KMS-11 (cell line): ENCODE measurements around the gene TRAF3IP1.

Experiments used
- H2AFZ ChIP-seq: fragments of 200-600 bp; sonication (generic); 2 replicates; pipeline ENCODE4 v1.6.1; 2016; ENCODE audit warnings: antibody characterized with exemption, mixed run types, low read depth
- H3K27ac ChIP-seq: fragments of 200-600 bp; sonication (generic); 2 replicates; pipeline ENCODE4 v1.6.1; 2016; ENCODE audit warnings: mild to moderate bottlenecking, mixed run types
- H3K27me3 ChIP-seq: fragments of 200-600 bp; sonication (generic); 2 replicates; pipeline ENCODE4 v1.6.1; 2017; ENCODE audit warnings: mild to moderate bottlenecking, low read depth, mixed run types, moderate library complexity; ENCODE audit not compliant: insufficient read depth
- H3K36me3 ChIP-seq: fragments of 200-600 bp; sonication (generic); 2 replicates; pipeline ENCODE4 v1.6.1; 2017; ENCODE audit warnings: mild to moderate bottlenecking, mixed run types; ENCODE audit not compliant: insufficient read depth
- H3K4me1 ChIP-seq: fragments of 200-600 bp; sonication (generic); 2 replicates; pipeline ENCODE4 v1.6.1; 2016; ENCODE audit warnings: mild to moderate bottlenecking, low read depth, mixed run types; ENCODE audit not compliant: poor library complexity, severe bottlenecking
- H3K4me2 ChIP-seq: fragments of 200-600 bp; sonication (generic); 2 replicates; pipeline ENCODE4 v1.7.0; 2016; ENCODE audit warnings: mild to moderate bottlenecking, mixed run types
- H3K4me3 ChIP-seq: fragments of 200-600 bp; sonication (generic); IDR thresholded peaks from 2 replicates; pipeline ENCODE4 v1.6.1; 2017; ENCODE audit warnings: low read depth, low read length, mixed read lengths; ENCODE audit not compliant: insufficient read depth
- H3K79me2 ChIP-seq: fragments of 200-600 bp; sonication (generic); 2 replicates; pipeline ENCODE4 v1.6.1; 2016; ENCODE audit warnings: low read depth, mixed run types; ENCODE audit not compliant: insufficient read depth
- H3K9ac ChIP-seq: fragments of 200-600 bp; sonication (generic); 2 replicates; pipeline ENCODE4 v1.6.1; 2016; ENCODE audit warnings: mild to moderate bottlenecking, mixed run types
- H4K20me1 ChIP-seq: fragments of 200-600 bp; sonication (generic); 2 replicates; pipeline ENCODE4 v1.6.1; 2016; ENCODE audit warnings: mild to moderate bottlenecking, mixed run types; ENCODE audit not compliant: insufficient read depth
- CTCF ChIP-seq: fragments of 200-600 bp; sonication (generic); conservative IDR thresholded peaks from 2 replicates; pipeline ENCODE4 v1.6.1; 2017; ENCODE audit warnings: low read depth, mild to moderate bottlenecking, antibody characterized with exemption, low read length, moderate library complexity, mixed read lengths

Gene TRAF3IP1

GRCh38 chr2:238361877-238362276 lies 41.6 kb downstream of the TRAF3IP1 start:
- Histone ChIP-seq H3K4me3 (no peak overlapping the region), H3K79me2 (no peaks in the 10 kb centered on the region), H3K4me2 (no peak overlapping the region), H3K9ac (no peak overlapping the region), H3K36me3 (no peaks in the 10 kb centered on the region), H2AFZ (no peak overlapping the region), H3K27me3 (no peaks in the 10 kb centered on the region), H3K4me1 (no peaks in the 10 kb centered on the region), H4K20me1 (no peaks in the 10 kb centered on the region), H3K27ac (no peak overlapping the region)
- TF ChIP-seq CTCF: no peak

- Histone ChIP-seq H3K79me2 (no peaks in the 10 kb centered on the region), H4K20me1 (no peaks in the 10 kb centered on the region), H3K9ac (no peak overlapping the region), H3K27ac (no peak overlapping the region), H3K4me3 (no peak overlapping the region), H3K27me3 (no peaks in the 10 kb centered on the region), H3K4me2 (no peak overlapping the region), H2AFZ (no peak overlapping the region), H3K36me3 (no peaks in the 10 kb centered on the region), H3K4me1 (no peaks in the 10 kb centered on the region)
- no peak for TF ChIP-seq CTCF
Observed at GRCh38 chr2:238362626-238363025, 42.3 kb downstream of the TRAF3IP1 start.

- no peaks in the 10 kb centered on the region for H4K20me1 ChIP-seq
- H3K9ac ChIP-seq: no peak overlapping the region
- H3K27ac ChIP-seq: no peak overlapping the region
- H3K4me1 ChIP-seq: no peaks in the 10 kb centered on the region
- H2AFZ ChIP-seq: no peak overlapping the region
- H3K27me3 ChIP-seq: no peaks in the 10 kb centered on the region
- no peaks in the 10 kb centered on the region for H3K79me2 ChIP-seq
- H3K36me3 ChIP-seq: no peaks in the 10 kb centered on the region
- TF ChIP-seq CTCF: no peak
- H3K4me2 ChIP-seq: no peak overlapping the region
- no peak overlapping the region for H3K4me3 ChIP-seq
Observed at GRCh38 chr2:238369591-238370040, 49.3 kb downstream of the TRAF3IP1 start.

- Histone ChIP-seq H3K4me3 (no peak overlapping the region), H2AFZ (no peak overlapping the region), H4K20me1 (no peaks in the 10 kb centered on the region), H3K4me2 (no peak overlapping the region), H3K79me2 (no peaks in the 10 kb centered on the region), H3K36me3 (no peaks in the 10 kb centered on the region), H3K9ac (no peak overlapping the region), H3K4me1 (no peaks in the 10 kb centered on the region), H3K27ac (no peak overlapping the region), H3K27me3 (no peaks in the 10 kb centered on the region)
- no peak for TF ChIP-seq CTCF
Observed at GRCh38 chr2:238370094-238370822, 49.9 kb downstream of the TRAF3IP1 start.
